MV-4-11 (cell line): Measurements from ENCODE around the gene METTL25.
"Not testable (repeated sequence)": the region's sequence is repeated elsewhere in the genome, so short reads cannot be mapped to it uniquely, and the experiment has no call there.

Source experiments
- DNase-seq: peaks from one replicate; lab custom pipeline; 2025; lab: John Stamatoyannopoulos, UW

Gene METTL25

GRCh38 chr12:82358200-82359114, at the start of gene METTL25, which contains the start of gene CCDC59:
Gene METTL25, plus strand, starts transcription at chr12:82358529. Its CDS starts 37 bp downstream, at chr12:82358566.
Gene CCDC59, minus strand, starts transcription at chr12:82358387. Its CDS starts 11 bp downstream, at chr12:82358376.
- peak; percentile 96 for DNase-seq

DNA sequence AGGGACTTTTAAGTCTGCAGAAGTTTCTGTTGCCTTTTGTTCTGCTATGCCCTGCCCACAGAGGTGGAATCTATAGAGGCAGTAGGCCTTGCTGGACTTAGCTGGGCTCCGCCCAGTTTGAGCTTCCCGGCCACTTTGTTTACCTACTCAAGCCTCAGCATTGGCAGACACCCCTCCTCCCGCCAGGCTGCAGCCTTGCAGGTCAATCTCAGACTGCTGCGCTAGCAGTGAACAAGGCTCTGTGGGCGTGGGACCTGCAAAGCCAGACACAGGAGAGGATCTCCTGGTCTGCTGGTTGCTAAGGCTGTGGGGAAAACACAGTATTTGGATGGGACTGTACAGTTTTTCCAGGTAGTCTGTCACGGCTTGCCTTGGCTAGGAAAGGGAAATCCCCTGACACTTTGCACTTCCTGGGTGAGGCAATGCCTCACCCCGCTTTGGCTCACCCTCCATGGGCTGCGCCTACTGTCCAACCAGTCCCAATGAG, 43.9 kb upstream of the METTL25 start:
- DNase-seq = no peak

DNA sequence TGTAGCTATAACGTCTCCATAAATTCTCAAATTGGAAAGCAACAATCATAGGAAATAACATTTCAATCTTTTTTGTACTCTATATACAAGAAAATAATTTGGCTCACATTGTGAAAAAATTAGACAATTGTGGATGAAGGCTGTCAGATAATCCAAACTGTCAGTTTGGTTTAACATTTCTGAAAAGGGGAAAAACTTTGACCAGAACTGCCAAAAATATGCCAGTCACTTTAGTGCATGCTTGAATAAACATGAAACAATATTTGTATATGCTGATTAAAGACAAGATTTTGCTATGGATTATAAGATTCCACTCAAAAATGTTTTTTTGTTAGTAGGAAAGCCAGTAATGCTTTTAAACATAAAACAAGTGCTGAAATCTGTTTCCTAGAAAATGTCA, 39.1 kb upstream of the METTL25 start:
- DNase-seq = no peak

- no peak for DNase-seq
These were observed 32.6 kb upstream of the METTL25 start for GRCh38 chr12:82325540-82326336.

DNA sequence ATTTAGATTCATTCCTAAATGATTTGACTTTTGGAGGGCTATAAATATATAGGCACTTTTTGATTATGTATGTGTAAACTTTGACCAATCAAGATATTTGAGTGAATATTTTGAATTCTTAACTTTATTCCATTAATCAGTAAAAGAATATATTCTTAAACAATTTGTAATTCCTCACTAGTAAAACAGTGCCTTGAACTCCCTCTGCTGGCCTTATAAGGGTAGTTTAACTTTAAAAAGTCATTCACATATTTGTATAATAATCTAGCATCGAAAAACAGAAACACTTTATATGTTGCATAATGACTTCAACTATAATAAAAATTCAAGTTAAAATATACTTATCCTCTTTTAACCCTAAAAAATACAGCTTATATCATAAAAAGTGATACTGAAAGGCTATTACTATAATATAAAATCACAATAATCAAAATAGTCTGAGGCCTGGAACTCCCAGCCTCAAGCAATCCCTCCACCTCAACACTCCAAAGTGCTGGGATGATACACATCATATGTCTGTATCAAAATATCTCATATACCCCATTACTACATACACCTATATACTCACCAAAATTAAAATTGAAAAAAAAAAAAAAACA, 31.3 kb upstream of the METTL25 start:
- peak; percentile 2 for DNase-seq

- DNase-seq = no peak
These were observed 30.5 kb upstream of the METTL25 start for GRCh38 chr12:82327861-82328260.

DNA sequence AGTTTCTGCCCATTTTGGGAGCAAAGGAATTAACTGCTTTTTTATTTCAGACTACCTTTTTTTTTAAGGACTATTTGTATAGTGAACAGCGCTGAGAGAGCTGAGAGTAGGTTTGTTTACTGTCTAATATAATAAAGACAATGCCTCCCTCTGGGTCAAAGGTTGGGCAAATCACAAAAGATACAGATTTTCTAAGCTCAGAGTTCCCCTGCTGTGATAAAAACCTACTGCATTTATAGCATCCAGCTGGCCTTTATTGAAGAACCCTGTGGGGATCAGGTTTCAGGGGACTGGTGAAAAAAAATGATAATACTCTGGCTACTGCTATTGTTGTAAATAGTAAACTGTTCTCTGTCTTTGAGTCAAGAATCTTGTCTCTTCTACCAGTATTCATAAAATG, 28.8 kb upstream of the METTL25 start:
- no peak for DNase-seq

- no peak for DNase-seq
These were observed 8.2 kb upstream of the METTL25 start for GRCh38 chr12:82350161-82350560.

DNA sequence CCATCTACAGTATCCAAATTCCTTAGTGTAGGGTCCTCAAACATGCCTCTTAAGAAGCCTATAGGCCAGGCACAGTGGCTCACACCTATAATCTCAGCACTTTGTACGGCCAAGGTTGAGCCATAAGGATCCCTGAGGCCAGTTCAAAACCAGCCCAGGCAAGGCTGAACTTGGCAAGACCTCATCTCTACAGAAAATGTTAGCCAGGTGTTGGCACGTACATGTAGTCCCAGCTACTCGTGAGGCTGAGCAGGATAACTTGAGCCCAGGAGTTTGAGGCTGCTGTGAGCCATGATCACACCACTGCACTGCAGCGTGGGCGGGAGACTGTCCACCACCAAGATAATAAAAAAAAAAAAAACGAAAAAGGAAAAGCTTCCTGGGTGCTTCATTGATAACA, 6.9 kb upstream of the METTL25 start:
- no peak for DNase-seq

DNA sequence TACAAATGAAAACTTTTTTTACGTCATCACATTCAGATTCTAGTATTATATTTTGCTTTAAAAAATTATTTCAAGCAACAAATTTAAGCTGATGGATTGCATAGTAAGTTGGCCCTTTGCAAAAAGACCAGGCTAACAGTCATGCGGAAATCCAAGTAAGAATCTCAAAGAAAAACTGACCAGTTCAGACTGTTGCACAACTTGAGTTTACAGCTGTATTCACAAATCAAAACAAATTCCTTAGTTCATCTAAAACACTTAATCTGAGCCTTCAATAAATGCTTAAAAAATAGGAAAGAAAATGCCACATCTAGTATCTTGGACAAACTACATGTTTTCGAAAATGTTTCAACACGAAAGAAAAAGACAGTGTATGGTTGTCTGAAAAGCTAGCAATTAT, 989 bp upstream of the METTL25 start:
- no peak for DNase-seq

DNA sequence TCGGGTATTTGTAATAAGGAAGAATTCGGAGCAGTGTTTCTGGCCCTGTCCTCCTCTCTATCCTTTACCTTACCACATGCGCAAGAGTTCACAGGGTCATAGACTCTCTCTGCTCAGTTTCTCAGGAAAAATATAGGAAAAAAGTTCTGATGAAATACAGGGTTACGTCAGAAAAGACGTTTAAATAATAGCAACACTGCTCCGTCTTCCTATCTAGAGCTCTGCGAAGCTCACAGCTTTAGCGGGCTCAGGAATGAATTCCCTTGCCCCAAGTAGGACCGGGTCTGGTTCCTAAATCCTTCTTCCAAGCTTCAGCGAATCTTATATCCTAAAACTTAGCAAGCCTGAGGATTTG, 507 bp upstream of the METTL25 start:
- no peak for DNase-seq

- DNase-seq = no peak
These were observed 768 bp downstream of the METTL25 start for GRCh38 chr12:82359115-82359478.

DNA sequence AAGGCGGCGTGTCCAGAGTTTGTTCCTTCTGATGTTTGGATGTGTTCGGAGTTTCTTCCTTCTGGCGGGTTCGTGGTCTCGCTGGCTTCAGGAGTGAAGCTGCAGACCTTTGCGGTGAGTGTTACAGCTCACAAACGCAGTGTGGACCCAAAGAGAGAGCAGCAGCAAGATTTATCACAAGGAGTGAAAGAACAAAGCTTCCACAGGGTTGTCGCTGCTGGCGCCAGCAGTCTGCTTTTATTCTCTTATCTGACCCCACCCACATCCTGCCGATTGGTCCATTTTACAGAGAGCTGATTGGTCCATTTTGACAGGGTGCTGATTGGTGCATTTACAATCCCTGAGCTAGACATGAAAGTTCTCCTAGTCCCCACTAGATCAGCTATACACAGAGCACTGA, 2.5 kb downstream of the METTL25 start:
- not testable (repeated sequence) for DNase-seq

- DNase-seq = no peak
These were observed 3.2 kb downstream of the METTL25 start for GRCh38 chr12:82361461-82361915.

DNA sequence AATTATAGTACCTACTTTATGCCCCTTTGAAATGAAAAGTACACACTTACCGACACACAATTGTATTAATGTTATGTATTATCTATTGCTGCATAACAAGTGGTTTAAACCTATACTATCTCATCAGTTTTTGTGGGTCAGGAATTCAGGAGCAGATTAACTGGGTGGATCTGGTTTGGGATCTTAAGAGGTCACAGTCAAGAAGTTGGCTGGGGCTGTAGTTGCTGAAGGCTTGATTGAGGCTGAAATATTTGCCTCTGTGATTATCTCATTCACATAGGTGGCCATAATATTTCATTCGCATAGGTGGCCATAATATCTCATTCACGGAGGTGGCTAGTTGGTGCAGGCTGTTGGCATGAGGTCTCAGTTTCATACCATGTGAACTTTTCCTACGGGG, 5.7 kb downstream of the METTL25 start:
- no peak for DNase-seq

GRCh38 chr12:82366197-82366596, 7.9 kb downstream of the METTL25 start:
- DNase-seq = no peak

DNA sequence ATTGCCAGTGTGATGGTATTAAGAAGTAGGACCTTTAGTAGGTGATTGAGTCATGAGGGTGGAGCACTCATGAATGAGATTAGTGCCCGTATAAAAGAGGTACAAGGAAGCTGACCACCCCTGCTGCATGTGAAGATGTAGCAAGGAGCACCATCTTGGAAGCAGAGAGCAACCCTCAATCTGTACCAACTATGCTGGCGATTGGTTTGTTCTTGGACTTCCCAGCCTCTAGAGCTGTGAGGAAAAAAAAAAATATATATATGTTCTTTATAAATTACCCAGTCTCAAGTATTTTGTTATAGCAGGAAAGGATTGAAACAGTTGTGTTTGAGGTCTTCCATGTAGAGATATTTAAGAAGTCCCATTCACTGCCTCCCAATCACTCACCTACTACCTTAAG, 16.9 kb downstream of the METTL25 start:
- no peak for DNase-seq

DNA sequence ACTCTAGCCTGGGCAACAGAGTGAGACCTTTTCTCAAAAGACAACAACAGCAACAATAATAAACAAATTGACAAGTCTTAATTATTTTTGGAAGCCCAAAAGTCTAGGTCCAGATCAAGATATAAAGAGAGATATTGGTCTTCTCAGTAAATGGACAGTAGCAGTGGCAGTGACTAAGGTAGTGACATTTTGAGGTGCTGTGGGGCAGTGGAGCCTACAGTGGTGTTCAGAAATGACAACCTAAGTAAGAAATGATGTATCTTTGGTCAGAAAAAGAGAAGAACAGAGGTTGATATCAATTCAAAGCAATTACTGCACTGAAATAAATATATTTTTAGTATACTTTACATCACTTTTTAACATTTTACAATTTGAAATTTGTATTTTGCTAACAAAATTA, 20.7 kb downstream of the METTL25 start:
- DNase-seq = no peak

GRCh38 chr12:82383930-82384552, 25.7 kb downstream of the METTL25 start:
- no peak for DNase-seq

GRCh38 chr12:82398879-82399278, 40.5 kb downstream of the METTL25 start:
- no peak for DNase-seq

DNA sequence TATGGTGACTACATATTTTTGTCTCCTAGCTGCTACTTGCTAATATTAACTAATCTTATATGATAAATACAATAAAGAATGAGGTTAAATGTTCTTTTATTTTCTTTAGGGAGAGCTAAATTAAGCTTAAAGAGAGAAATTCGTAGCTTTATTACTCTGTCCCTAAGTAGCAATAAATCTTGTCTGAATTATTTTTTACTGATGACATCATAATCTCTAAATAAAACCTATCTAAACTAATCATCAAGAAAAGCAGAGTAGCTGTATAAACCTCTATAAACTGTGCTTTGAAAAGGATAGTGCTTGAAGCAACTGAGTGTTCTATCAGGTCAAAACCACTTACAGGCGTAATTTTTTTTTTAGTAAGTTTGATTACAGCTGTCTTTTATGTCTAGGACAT, 42.5 kb downstream of the METTL25 start:
- no peak for DNase-seq

DNA sequence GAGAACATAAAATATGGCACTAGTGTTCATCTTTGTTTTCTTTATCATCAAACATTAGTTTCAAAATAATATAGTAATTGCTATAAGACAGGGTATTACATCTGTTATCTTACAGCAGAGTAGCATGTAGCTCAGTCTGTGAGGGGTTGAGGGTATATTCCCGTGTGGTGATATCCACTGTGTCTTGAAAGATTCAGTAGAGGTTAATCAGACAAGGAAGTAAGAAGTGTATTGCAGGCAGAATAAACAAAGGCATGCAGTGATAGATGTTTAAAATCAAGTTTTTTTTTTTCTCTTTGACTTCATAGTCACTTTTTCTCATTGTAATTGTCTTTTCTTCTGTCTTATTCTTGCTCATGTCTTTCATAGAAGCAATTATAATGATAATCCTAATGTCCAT, 48.3 kb downstream of the METTL25 start:
- DNase-seq = no peak
